Tongue (tissue), 2 donors: ENCODE measurements around the gene TCF4. TPM values are rescaled to one million over a fixed set of nuclear protein-coding genes. Genes with fewer than 3 reads are reported as not detected.
A peak's percentile ranks its signal among the peaks of the same experiment; 100 is the strongest.

Experiments
- DNase-seq: peaks from one replicate; pipeline ENCODE4 v3.0.0-alpha.2; 2015
- total RNA-seq: library from RNA; depleted of rRNA; stranded (reverse); fragments of >200 nt; gene quantifications from one replicate; pipeline ENCODE4 v1.2.3, GENCODE V29; 2014

Gene TCF4
- total RNA-seq, 1 donor from 2014 or later, result 301 TPM

DNA sequence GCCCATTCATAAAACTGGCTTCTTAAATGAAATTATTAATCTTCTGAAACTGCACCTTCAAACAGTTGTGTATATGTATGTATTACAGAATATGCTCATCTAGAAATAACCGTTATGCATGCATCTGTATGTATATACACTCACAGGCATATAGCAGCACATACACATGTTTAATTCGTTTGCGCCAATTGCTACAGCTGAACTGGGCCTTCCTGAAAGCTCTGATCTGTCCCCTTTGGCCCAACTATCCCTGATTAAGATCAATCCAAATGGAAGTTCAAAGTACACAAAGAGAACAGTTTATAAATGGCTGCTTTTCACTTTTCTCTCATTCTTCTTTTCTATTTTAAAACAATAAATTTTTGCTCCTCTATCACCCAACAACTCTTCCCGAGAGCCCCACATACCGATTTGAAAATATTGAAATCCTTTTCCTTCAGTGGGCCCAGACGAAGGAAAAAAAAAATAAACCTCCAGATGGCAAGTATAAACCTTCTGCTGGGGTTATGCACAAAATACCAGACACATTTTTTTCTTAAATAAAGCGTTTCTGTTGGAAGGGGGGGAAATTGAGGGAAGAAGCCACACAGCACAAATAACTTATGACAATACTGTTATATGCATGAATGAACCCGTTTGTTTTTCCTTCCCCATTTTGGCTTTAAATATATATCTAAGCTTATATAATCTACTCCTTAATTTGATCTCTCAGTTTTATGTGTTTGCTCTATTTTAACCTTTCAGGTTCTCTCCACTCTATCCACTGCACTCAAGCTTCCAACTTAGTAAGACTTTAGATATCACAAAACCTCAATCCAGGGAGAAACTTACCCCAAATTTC is 267.3 kb downstream of the TCF4 start:
- peak; percentile 76 for DNase-seq

GRCh38 chr18:55319459-55320193 is 268.4 kb downstream of the TCF4 start:
- DNase-seq, result peak; percentile 71

- DNase-seq, result peak; percentile 75
Measured at GRCh38 chr18:55318951-55319441, 269.0 kb downstream of the TCF4 start.

GRCh38 chr18:55317864-55318263 is 270.1 kb downstream of the TCF4 start:
- DNase-seq, result peak; percentile 55

GRCh38 chr18:55317324-55317723 is 270.7 kb downstream of the TCF4 start:
- DNase-seq, result no peak

DNA sequence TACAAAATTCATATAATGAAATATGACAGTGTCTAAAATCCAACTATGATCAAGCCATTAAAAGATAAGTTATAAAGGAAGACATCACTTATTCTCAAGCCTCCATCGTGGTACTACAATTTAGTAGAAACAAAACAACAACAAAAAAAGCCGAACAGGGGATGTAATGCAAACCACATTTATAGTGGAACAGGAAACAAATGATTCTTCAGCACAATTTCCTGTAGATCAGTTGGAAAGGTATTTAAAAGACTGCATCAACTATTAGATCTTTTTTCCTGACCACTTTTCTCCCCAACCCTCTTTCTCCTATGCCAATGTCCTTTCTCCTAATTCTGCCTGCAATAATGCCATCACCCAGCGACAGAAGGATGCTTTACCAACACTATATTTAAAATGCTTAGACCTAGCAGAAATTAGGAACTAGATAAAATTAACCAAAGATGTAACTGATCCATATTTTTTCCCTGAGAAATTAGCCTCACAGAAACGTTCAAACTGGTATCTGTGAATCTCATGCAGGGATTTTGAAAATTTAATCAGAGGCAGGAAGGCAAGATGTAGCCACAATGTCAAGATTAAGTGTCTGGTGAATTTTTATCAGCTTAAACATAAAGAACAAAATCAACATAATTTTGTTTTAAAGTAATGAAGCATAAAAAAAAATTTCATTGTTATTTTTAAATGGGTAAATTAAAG is 271.4 kb downstream of the TCF4 start:
- no peak for DNase-seq

GRCh38 chr18:55314615-55315237 is 273.3 kb downstream of the TCF4 start:
- DNase-seq, result no peak

- DNase-seq, result no peak
Measured at GRCh38 chr18:55314031-55314430, 274.0 kb downstream of the TCF4 start.

DNA sequence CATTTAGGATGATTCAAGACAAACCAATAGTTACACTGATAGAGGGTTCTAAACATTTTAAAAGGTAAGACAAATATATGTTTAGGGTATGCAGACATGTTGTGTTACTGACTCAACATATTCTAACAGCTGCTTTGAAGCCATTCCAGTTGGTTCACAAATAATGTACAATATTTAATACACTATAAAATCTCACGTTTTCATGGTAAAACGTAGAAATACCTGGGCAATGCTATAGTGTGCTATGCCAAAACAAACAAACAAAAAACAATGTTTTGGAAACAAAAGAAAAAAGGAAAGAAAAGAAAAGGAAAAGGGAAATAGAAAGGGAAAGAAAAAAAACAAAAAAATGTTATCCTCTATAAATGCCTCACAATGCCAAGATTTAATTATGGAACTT is 277.1 kb downstream of the TCF4 start:
- DNase-seq, result no peak

GRCh38 chr18:55310044-55310676 is 277.8 kb downstream of the TCF4 start:
- DNase-seq, result no peak

DNA sequence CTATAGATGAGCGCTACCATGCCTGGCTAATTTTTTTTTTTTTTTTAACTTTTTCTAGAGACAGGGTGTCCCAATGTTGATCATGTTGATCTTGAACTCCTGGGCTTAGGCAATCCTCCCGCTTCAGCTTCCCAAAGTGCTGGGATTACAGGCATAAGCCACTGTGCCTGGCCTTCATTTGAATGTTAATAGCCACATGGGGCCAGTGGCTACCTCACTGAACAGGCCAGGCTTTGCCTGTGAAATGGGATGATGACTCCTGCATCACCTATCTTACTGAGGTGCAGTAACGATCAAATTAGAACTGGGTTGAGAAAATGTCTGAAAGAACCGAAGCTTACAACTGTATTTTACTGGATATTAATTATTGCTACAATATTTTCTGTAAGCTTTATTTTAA is 278.7 kb downstream of the TCF4 start:
- no peak for DNase-seq

- DNase-seq, result no peak
Measured at GRCh38 chr18:55307505-55307904, 280.5 kb downstream of the TCF4 start.

DNA sequence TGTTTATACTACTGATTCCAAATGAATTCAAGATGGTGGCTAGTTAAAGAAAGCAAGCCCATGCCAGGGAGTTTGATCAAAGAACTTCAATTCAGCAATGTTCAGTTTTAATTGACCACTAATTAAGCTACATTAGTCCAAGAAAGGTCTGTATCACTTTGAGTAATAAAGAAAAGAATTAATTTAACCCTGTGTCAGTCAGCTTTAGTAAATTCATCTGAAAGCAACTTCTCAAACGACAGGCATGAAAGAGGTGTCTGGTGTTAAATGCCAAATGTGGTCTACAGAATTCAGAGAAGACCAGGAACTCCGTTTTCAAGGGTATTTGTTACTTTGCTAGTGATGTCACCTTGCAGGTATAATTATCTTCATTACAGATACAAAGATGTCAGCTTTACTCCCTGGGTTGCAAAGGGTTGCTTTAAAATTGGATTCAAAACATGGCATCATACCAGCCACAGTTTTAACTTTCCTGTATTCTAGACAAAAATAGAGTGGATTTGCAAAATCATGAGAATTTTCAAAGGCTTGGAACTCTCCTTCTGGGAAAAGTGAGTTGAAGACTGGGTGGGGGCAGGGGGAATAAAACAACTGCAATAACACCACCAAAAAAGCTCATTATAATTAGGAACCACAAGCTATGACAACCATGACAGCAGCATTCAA is 281.5 kb downstream of the TCF4 start:
- DNase-seq, result no peak

- DNase-seq, result peak; percentile 76
Measured at GRCh38 chr18:55302167-55302833, 285.7 kb downstream of the TCF4 start.

- DNase-seq, result no peak
Measured at GRCh38 chr18:55301824-55302166, 286.2 kb downstream of the TCF4 start.

GRCh38 chr18:55300936-55301531 is 287.0 kb downstream of the TCF4 start:
- DNase-seq, result peak; percentile 68

- DNase-seq, result peak; percentile 79
Measured at GRCh38 chr18:55300421-55300935, 287.5 kb downstream of the TCF4 start.

DNA sequence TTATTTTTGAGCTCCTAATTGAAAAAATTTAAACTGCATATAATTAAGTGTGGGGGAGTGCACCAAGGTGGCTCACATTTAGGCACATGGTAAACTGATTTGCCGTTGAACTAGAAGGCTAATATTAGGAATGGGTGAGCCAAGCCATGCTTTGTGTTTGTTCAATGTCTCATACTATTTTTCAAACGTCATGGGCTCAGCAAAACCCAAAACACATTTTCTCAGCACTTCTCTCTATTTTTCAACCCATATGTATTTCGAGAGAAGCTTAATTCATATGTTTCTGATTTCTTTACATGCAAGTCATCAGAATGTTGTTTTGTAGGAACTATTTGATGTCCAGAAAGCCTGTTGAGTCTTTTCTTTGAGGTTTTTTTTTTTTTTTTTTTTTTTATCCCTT is 291.2 kb downstream of the TCF4 start:
- no peak for DNase-seq

DNA sequence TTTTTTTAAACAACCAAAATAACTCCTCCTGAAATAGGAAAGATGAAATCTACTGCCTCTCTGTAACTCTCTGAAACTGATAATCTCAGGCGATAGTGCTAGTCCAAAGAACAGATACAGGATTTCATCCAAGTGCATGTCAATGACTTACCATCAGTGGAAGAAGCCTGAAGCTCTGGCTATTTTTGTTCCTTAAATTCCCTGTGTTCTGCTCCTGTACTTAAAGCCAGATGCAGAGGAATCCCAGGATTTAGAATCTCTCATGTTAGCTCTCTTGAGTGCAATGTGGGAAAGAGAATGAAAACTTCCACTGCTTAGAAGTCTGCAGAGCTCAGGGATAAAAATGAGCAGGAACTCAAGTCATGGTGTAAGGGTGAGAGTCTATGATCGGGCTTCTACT is 291.9 kb downstream of the TCF4 start:
- DNase-seq, result no peak

- DNase-seq, result no peak
Measured at GRCh38 chr18:55290898-55291297, 297.1 kb downstream of the TCF4 start.
